ENCODE data around the gene IPCEF1. TPM values are rescaled to one million over a fixed set of nuclear protein-coding genes. Genes with fewer than 3 reads are reported as not detected.

The IPCEF1 gene
- total and polyA plus RNA-seq, 2 of the 8 experiments (the other 6 are each of a cell fraction or from before 2014, with no cell fraction given), result 0.41 to 0.78 TPM

GRCh38 chr6:154159126-154159525 lies 197.5 kb downstream of the IPCEF1 start:
- no peaks in the 10 kb centered on the region for H3K4me1 ChIP-seq (replicated peaks in 1 of 4; ENCODE audit: control insufficient read depth in 3 of 4, insufficient read depth in 4 of 4, low read length in 3 of 4)
- no peaks in the 10 kb centered on the region for H3K79me1 ChIP-seq (ENCODE audit: low read depth, low read length)
- ChIA-PET POLR2A (ENCODE audit: partially characterized antibody) (no interaction called here), CTCF (ENCODE audit: partially characterized antibody) (interaction anchor here (1.0 to 5.2 kb wide), 7 partner anchors 8 to 313 kb away, joined by 3 to 30 read pairs (median 4); no protein-coding TSS in a partner anchor)
- no peaks in the 10 kb centered on the region for H3K79me2 ChIP-seq (ENCODE audit: control insufficient read depth in 1 of 2, insufficient read depth in 2 of 2, low read length in 2 of 2)
- H2BK12ac ChIP-seq (ENCODE audit: low read depth, low read length), result no peak overlapping the region
- H3K9ac ChIP-seq (replicated peaks in 1 of 4; ENCODE audit: extremely low read depth in 1 of 4, low read depth in 3 of 4, low read length in 3 of 4), result no peak overlapping the region
- no peak overlapping the region for H3K18ac ChIP-seq (ENCODE audit: extremely low read depth, low read length)
- no peak overlapping the region for H3K56ac ChIP-seq (replicated peaks; ENCODE audit: insufficient read length, low read depth, low read length)
- no peak overlapping the region for H3K4ac ChIP-seq (replicated peaks; ENCODE audit: insufficient read length, low read depth, low read length)
- no peak overlapping the region for H3K4me3 ChIP-seq (ENCODE audit: extremely low read depth in 1 of 4, insufficient read depth in 2 of 4, low read depth in 3 of 4, low read length in 4 of 4)
- DNase-seq (ENCODE audit: low read depth in 1 of 2, low spot score in 2 of 2) (no peak), FAIRE-seq (no peak)
- H4K8ac ChIP-seq (ENCODE audit: extremely low read depth, insufficient read depth, low read length), result no peak overlapping the region
- H2BK15ac ChIP-seq (ENCODE audit: low read length), result no peak overlapping the region
- H3K27ac ChIP-seq (ENCODE audit: low read depth, low read length), result no peak overlapping the region
- H4K20me1 ChIP-seq (replicated peaks in 1 of 2; ENCODE audit: control insufficient read depth in 1 of 2, insufficient read depth in 2 of 2, low read length in 2 of 2), result no peaks in the 10 kb centered on the region
- H3K4me2 ChIP-seq (ENCODE audit: insufficient read depth in 1 of 2, low read depth in 2 of 2, low read length in 2 of 2), result no peak overlapping the region
- H3K23me2 ChIP-seq (ENCODE audit: low read depth, low read length), result no peaks in the 10 kb centered on the region
- H4K91ac ChIP-seq (replicated peaks; ENCODE audit: insufficient read length, low read length), result no peak overlapping the region
- no peak overlapping the region for H2BK5ac ChIP-seq (ENCODE audit: low read depth, low read length)
- H3K23ac ChIP-seq (ENCODE audit: insufficient read length), result no peak overlapping the region
- no peak overlapping the region for H2BK120ac ChIP-seq (replicated peaks; ENCODE audit: low read depth, low read length)
- H4K5ac ChIP-seq (ENCODE audit: insufficient read length, low read depth, low read length), result no peak overlapping the region
- no peak overlapping the region for H3K14ac ChIP-seq (ENCODE audit: insufficient read length)
- H3K27me3 ChIP-seq (replicated peaks in 1 of 4; ENCODE audit: control insufficient read depth in 3 of 4, extremely low read depth in 1 of 4, insufficient read depth in 3 of 4, low read length in 3 of 4), result no peaks in the 10 kb centered on the region
- no peak overlapping the region for H2BK20ac ChIP-seq (ENCODE audit: low read length)
- H3K9me3 ChIP-seq (ENCODE audit: insufficient read depth in 2 of 2, low read depth in 1 of 2, low read length in 1 of 2), result peaks cover 9% of the 10 kb centered on the region in 2 experiments
- no peak overlapping the region for H2AK5ac ChIP-seq (ENCODE audit: low read depth, low read length)
- H3K36me3 ChIP-seq (ENCODE audit: control insufficient read depth in 2 of 4, insufficient read depth in 4 of 4, low read length in 3 of 4), result no peaks in the 10 kb centered on the region
- no peak overlapping the region for H2AFZ ChIP-seq (ENCODE audit: low read length)
- 91% methylated on average over 2 of the region's 2 CpGs; no CpG with 5 or more reads in 1 of the 2 experiments for WGBS, 2 experiments (ENCODE audit: extremely low coverage in 1 of 2, insufficient coverage in 1 of 2, insufficient read length in 1 of 2, insufficient replicate concordance in 2 of 2, low coverage in 1 of 2, low lambda C conversion rate in 2 of 2, missing lambda C conversion rate in 1 of 2)
